ENCODE measurements around the gene NTN1.

- TF ChIP-seq CTCF (IDR thresholded peaks at IDR 0.05) = no peak
- TF ChIP-seq POLR2A (IDR thresholded peaks at IDR 0.05) = no peak
Observed at GRCh38 chr17:9116311-9116835, 95.1 kb downstream of the NTN1 start.

All from adrenal gland (tissue), 5 donors.